Activated gamma-delta T cell (primary cell): ENCODE results near the gene TMC8.
A peak's percentile ranks its signal among the peaks of the same experiment; 100 is the strongest.
"Not testable (repeated sequence)": the region's sequence is repeated elsewhere in the genome, so short reads cannot be mapped to it uniquely, and the experiment has no call there.

Experiments used
- DNase-seq: peaks from one replicate; lab custom pipeline; 2025; lab: John Stamatoyannopoulos, UW

TMC8 gene

DNA sequence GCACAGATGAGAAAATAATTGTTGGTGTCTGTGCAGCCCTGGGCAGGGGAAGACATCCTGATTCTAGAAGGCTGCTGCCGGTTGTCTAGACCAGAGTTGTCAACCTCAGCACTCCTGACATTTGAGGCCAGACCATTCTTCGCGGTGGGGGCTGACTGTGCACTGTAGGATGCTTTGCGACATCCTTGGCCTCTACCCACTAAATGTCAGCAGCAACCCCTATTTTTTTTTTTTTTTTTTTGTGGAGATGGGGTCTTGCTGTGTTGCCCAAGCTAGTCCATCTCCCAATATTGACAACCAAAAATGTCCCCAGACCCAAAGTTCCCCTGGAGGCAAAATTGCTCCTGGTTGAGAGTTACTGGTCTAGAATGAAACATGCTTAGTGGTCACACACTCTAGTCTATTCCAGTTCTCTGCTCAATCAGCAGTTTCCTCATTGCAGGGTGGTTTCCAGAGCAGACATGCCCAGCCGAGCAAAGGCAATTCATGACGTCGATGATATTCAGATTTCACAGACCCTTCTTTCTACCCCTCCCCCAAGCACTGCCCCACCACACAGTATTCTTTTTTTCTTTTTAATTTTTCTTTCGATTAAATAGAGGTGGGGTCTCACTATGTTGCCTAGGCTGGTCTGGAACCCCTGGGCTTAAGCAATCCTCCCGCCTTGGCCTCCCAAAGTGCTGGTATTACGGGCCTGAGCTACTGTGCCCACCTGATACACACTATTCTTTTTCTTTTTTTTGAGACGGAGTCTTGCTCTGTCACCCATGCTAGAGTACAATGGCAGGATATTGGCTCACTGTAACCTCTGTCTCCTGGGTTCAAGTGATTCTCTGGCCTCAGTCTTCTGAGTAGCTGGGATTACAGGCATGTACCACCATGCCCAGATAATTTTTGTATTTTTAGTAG, 24.6 kb downstream of the TMC8 start:
- DNase-seq, result no peak

GRCh38 chr17:78159575-78160158, 29.1 kb downstream of the TMC8 start:
- no peak for DNase-seq

DNA sequence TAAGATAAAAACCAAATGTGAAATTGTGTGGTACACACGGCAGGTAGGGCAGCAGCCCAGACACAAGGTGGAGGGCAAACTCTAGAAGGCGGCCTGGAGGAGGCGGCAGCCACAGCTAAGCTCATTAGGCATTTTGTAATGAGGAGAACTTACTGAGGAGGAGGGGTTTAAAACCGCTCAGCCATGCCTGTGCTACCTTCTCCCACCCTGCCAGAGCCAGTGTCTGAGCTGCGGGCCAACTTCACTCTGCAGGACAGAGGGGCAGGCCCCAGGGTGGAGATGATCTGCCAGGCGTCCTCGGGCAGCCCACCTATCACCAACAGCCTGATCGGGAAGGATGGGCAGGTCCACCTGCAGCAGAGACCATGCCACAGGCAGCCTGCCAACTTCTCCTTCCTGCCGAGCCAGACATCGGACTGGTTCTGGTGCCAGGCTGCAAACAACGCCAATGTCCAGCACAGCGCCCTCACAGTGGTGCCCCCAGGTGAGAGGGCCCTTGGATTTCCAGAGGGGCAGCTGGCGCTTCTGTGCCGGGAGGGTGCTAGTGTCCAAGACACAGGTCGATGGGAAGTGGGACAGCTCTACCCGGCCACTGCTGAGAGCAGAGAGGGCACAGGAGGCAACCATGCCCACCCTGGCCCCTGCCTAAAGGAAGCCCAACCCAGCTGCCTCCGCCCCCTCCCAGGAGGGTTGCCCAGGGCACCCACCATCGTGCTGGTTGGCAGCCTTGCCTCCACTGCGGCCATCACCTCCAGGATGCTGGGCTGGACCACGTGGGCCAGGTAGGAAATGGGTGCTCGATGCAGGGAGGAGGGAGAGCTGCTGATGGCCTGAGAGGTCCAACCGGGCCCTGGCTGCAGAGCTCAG, 33.5 kb downstream of the TMC8 start:
- no peak for DNase-seq

DNA sequence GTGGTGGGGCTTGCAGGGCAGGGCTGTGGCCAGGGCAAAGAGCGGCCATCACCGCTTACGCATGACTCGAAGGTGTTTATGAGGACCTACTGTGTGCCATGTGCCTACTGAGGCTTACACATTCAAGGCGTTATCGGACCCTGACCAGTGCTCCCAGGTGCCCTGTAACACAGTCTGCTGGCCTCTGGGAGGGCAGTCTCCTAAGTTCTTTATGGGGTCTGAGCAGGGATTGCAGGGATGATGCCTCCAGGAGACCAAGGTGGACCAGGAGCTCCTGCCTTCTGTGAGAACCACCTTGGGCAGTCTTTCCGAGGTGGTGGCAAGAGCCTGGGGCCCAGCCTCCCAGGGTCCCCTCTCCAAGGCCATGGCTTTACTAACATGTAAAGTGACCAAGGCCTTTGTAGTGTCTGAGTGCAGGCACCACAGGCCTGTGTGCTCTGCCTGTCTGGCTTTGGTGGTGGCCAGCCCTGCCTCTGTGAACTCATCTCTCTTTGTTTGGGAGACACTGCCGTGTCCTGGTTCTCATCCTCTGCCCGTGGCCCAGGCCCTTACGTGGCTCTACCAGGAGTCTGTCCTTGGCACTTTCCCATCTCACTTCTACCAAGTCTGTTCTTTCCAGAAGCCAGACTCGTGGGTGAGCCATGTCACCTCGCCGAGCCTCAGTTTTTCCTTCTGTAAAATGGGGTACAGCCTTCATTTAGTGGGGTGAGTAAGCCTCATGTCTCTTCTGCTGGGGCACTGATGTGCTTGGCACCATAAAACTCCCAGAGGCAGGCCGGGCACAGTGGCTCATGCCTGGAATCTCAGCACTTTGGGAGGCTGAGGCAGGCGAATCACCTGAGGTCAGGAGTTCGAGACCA, 34.4 kb downstream of the TMC8 start:
- no peak for DNase-seq

- DNase-seq, result no peak
Observed at GRCh38 chr17:78166416-78166815, 35.8 kb downstream of the TMC8 start.

DNA sequence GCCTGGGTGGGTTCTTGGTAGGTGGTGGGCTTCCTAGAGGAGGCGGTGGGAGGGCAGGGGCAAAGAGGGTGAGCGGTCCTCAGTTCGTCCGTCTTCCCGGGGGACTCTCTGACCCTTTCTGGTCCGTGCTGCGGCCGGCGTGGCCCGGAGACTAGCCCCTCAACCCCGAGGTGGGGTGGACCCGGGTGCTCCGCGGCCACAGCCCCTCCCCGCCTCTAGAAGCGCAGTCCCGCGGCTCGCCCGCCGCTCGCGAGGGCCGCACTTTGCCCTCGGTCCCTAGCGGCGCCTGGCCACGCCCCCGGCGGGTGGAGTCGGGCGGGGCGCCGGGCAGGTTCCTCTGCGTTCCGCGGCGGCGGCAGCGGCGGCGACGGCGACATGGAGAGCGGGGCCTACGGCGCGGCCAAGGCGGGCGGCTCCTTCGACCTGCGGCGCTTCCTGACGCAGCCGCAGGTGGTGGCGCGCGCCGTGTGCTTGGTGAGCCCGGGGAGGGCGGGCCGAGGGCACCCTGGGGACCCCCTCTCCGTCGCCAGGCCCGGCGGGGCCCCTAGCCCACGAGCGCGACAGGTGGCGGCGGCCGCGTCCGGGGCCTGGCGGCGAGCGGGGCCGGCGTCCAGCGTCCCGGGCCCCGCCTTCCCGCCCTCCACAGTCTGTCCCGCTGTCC, 37.8 kb downstream of the TMC8 start, which contains the start of gene SYNGR2:
TSS of gene SYNGR2 (plus strand) at position 340 of the 661 bp plus-strand sequence. CDS start at position 376, 36 bp downstream.
- DNase-seq, result peak; percentile 73

DNA sequence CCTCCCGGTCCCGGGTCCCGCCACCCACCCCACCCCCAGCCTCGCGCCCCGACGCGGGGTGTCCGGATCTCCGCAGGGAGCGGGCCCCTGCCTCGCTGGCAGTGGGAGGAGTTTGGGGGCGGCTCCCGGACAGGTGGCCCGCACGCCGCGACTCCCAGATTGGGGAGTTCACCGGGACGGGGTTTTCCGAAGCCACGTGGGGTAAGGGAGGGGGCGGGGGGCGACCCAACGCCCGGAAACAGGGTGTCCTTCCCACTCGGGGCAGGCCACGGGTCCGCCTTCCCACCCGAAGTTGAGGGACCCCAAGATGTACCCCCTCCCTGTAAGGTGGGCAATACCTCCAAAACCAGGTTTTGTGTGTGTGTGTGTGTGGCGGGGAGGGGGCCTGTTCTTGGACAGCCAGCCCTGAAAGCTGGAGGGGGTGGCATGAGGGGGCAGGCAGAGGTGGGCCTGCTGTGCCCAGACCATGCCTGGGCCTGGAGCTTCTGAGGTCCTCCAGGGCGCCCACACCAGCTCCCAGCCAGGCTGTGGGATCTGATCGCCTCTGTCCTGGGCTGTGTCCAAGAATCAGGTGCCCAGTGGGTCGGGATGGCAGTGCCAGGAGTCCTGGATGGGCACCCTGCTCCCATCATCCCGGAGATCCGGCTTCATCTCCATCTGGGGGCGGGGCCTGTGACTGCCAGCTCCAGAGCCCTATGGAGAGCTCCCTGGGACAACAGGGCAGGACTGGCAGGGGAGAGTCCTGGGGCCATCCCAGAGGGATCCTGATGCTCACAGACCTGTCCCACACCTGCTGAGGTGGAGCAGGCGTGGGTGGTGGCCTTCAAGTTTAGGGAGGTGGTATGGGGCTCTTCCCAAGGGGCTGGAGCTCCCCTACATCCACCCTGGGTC, 38.6 kb downstream of the TMC8 start:
- peak; percentile 54 for DNase-seq

DNA sequence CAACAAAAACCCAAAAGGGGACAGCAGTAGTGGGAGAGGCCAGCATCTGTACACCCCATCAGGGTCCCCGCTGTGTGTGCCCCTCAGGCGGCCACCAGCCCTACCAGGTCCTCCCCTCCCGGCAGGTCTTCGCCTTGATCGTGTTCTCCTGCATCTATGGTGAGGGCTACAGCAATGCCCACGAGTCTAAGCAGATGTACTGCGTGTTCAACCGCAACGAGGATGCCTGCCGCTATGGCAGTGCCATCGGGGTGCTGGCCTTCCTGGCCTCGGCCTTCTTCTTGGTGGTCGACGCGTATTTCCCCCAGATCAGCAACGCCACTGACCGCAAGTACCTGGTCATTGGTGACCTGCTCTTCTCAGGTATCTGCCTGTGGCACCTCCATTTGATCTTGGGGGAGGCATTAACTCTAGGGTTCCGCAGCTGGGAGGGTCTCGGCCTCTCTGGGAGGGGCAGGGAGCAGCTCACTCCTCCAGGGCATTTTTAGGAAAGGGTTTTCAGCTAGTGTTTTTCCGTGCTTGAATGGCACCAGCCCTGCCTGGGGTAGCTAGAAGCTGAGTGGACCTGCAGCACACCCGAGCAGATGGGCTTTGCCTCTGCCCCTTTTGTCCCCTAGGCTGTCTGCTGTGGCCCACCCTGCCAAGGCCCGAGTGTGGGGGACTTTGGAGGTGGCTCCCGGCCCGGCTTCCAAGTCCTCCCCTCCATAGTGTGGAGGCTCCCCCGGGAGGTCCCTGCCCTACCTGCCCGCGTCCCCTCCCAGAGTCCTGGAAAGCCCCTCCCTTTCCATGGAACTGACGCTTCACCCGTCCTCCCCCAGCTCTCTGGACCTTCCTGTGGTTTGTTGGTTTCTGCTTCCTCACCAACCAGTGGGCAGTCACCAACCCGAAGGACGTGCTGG, 40.4 kb downstream of the TMC8 start:
- no peak for DNase-seq

DNA sequence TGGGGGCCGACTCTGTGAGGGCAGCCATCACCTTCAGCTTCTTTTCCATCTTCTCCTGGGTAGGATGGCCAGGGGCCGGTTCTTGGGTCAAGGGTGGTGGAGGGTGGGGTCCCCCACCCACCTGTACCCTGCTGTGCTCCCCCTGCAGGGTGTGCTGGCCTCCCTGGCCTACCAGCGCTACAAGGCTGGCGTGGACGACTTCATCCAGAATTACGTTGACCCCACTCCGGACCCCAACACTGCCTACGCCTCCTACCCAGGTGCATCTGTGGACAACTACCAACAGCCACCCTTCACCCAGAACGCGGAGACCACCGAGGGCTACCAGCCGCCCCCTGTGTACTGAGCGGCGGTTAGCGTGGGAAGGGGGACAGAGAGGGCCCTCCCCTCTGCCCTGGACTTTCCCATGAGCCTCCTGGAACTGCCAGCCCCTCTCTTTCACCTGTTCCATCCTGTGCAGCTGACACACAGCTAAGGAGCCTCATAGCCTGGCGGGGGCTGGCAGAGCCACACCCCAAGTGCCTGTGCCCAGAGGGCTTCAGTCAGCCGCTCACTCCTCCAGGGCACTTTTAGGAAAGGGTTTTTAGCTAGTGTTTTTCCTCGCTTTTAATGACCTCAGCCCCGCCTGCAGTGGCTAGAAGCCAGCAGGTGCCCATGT, 41.1 kb downstream of the TMC8 start:
- DNase-seq, result not testable (repeated sequence)

DNA sequence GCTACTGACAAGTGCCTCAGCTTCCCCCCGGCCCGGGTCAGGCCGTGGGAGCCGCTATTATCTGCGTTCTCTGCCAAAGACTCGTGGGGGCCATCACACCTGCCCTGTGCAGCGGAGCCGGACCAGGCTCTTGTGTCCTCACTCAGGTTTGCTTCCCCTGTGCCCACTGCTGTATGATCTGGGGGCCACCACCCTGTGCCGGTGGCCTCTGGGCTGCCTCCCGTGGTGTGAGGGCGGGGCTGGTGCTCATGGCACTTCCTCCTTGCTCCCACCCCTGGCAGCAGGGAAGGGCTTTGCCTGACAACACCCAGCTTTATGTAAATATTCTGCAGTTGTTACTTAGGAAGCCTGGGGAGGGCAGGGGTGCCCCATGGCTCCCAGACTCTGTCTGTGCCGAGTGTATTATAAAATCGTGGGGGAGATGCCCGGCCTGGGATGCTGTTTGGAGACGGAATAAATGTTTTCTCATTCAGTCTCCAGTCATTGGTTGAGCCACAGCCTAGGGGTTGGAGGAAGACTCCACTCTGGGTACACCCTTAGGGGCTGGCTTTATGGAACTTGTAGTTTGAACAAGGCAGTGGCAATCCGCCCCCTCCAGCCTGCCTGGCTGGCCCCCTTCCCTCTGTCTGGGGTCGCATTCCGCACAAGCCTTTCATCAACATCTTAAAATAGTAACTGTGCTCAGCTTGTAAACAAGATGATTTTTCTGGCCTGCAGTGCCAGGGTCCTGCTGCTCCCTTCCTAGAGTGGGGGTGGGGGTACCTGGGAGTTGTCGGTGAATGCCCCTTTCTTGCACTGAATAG, 41.9 kb downstream of the TMC8 start:
- DNase-seq, result no peak

DNA sequence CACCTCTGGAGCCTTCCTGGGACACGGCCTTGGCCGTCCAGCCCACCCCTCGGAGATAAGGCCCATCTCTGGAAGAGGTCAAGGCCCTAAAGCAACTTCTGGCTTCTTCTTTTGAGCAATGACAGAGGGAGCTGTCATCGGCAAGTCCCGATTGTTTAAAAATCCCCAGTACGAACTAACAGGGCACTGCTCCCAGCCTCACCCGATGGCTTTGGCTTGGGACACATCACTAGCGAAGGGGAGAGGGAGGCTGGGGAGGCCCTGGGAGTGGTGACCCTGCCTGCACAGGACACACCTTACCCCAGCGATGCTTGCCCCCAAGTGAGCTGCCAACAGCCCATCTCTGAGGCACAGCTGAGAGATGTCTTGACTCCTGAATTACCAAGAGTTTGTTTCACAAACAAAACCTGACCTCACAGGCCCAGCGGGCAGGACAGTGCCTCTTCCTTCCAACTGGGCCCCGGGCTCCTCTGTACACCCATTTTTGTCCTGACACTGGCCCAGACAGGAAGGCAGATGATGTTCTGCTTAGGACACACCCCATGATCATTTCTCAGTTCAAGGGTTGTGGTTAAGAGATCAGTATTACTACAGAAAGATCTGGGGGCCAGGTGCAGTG, 42.6 kb downstream of the TMC8 start:
- no peak for DNase-seq

DNA sequence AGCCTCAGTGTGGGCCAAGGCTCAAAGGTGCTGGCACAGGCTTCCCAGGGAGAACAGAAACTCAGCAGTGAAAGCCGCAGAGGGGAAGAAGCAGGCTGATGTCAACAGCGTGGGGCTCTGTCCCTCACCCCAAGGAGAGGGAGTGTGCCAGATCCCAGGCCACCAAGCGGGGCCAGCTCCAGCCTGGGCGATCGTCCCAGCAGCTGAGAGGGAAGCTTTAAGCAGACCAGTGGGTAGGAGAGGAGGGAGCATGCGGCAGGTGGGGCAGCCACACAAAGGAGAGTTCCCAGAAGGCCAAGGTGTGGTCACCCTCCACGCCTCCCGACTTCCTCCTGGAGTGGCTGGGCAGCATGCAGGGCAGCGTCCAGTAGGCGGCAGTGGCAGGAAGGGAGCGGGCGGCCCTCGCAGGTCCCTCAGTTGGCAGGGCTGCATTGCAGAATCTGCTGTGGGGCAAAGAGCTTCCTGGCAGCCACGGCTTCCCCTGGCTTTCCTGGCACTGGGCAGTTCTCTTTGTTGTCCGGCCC, 43.8 kb downstream of the TMC8 start:
- no peak for DNase-seq

GRCh38 chr17:78174870-78175642, 44.5 kb downstream of the TMC8 start:
- DNase-seq, result no peak

DNA sequence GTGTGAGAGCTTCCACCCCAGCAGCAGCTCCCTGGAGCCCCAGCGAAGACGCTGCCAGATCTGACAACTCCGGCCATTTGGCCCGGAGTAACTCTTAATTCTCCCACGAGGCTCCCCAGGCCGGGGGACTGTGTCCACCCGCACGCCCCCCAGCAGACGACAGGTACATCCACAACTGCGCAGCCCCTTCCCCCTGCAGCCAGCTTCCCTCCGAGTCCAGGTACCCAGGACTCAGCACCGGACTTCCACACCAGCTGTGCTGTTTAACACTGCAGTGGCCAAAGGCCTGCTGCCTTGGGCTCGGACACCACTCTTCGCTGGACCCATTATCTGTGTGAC, 45.0 kb downstream of the TMC8 start:
- DNase-seq, result no peak

DNA sequence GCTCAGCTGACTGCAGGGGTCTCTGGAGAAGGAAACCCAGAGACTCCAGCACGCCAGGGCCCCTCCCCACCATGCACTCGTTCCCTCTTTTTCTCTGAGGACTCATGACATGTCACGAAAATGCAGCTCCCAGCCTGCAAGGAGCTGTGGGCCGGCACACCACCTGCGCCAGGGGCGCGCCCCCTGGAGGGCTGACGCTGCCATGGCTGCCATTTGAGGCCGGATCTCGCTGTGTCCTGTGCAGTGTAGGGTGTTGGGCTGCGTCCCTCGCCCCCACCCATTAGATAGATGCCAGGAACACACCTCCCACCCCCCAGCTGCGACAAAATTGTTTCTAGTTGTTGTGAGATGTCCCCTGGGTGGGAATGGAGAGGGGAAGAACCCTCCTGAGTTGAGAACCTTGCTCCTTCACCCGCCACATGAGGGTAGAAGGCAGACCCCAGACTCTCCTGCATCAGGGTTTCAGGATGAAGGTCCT, 46.0 kb downstream of the TMC8 start:
- DNase-seq, result peak; percentile 42

GRCh38 chr17:78179372-78179771, 48.8 kb downstream of the TMC8 start:
- no peak for DNase-seq
